ENCODE measurements around the gene ANGPT4.

DNA sequence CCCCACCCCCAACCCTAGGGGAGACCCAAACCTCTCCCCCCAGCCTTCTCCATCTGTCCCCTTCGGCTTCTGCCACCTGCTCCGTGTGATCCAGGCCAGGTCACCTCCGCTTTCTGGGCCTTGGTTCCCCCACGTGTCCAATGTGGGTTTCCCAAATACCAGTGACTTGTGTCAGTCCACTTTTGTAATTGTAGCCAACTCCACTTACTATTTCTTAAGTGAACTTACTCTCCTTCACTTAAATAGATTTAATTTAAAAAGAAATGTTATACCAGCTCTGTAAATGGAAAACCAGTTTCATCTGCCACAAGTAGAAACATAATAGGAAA, 92.6 kb downstream of the ANGPT4 start:
- TF ChIP-seq, protein P1, sequence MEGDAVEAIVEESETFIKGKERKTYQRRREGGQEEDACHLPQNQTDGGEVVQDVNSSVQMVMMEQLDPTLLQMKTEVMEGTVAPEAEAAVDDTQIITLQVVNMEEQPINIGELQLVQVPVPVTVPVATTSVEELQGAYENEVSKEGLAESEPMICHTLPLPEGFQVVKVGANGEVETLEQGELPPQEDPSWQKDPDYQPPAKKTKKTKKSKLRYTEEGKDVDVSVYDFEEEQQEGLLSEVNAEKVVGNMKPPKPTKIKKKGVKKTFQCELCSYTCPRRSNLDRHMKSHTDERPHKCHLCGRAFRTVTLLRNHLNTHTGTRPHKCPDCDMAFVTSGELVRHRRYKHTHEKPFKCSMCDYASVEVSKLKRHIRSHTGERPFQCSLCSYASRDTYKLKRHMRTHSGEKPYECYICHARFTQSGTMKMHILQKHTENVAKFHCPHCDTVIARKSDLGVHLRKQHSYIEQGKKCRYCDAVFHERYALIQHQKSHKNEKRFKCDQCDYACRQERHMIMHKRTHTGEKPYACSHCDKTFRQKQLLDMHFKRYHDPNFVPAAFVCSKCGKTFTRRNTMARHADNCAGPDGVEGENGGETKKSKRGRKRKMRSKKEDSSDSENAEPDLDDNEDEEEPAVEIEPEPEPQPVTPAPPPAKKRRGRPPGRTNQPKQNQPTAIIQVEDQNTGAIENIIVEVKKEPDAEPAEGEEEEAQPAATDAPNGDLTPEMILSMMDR (IDR thresholded peaks at IDR 0.05), result no peak
- no peak for TF ChIP-seq POLR2A (IDR thresholded peaks at IDR 0.05)
- TF ChIP-seq POLR2AphosphoS5 (IDR thresholded peaks at IDR 0.05), result no peak

All from suprapubic skin (tissue), 4 donors.